ENCODE measurements around the gene FOCAD.

FOCAD gene

GRCh38 chr9:21027295-21027694, 343.2 kb downstream of the FOCAD start:
- peak; percentile 77 for ATAC-seq
- no peak for TF ChIP-seq TCF4 (CRISPR knock-in tag; IDR thresholded peaks at IDR 0.05; ENCODE audit: borderline replicate concordance)
- no peak for TF ChIP-seq CSRNP3 (CRISPR knock-in tag; IDR thresholded peaks at IDR 0.05)
- TF ChIP-seq, protein P1, sequence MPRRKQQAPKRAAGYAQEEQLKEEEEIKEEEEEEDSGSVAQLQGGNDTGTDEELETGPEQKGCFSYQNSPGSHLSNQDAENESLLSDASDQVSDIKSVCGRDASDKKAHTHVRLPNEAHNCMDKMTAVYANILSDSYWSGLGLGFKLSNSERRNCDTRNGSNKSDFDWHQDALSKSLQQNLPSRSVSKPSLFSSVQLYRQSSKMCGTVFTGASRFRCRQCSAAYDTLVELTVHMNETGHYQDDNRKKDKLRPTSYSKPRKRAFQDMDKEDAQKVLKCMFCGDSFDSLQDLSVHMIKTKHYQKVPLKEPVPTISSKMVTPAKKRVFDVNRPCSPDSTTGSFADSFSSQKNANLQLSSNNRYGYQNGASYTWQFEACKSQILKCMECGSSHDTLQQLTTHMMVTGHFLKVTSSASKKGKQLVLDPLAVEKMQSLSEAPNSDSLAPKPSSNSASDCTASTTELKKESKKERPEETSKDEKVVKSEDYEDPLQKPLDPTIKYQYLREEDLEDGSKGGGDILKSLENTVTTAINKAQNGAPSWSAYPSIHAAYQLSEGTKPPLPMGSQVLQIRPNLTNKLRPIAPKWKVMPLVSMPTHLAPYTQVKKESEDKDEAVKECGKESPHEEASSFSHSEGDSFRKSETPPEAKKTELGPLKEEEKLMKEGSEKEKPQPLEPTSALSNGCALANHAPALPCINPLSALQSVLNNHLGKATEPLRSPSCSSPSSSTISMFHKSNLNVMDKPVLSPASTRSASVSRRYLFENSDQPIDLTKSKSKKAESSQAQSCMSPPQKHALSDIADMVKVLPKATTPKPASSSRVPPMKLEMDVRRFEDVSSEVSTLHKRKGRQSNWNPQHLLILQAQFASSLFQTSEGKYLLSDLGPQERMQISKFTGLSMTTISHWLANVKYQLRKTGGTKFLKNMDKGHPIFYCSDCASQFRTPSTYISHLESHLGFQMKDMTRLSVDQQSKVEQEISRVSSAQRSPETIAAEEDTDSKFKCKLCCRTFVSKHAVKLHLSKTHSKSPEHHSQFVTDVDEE (CRISPR knock-in tag; IDR thresholded peaks at IDR 0.05): no peak
- TF ChIP-seq TOX (CRISPR knock-in tag; IDR thresholded peaks at IDR 0.05; ENCODE audit: borderline replicate concordance): no peak
- no peak for TF ChIP-seq ARNTL (CRISPR knock-in tag; IDR thresholded peaks at IDR 0.05; ENCODE audit: borderline replicate concordance, low read depth)
- no peak for TF ChIP-seq CSDC2 (CRISPR knock-in tag; IDR thresholded peaks at IDR 0.05)
- no peak for TF ChIP-seq PATZ1 (CRISPR knock-in tag; IDR thresholded peaks at IDR 0.05; ENCODE audit: borderline replicate concordance)
- no peak for TF ChIP-seq ZNF565 (CRISPR knock-in tag; conservative IDR thresholded peaks at IDR 0.05; ENCODE audit: low read depth)
- TF ChIP-seq ZFP3 (CRISPR knock-in tag; IDR thresholded peaks at IDR 0.05): no peak
- TF ChIP-seq RARB (CRISPR knock-in tag; IDR thresholded peaks at IDR 0.05): no peak
- no peak for TF ChIP-seq POU6F1 (CRISPR knock-in tag; IDR thresholded peaks at IDR 0.05; ENCODE audit: borderline replicate concordance, low read depth)
- TF ChIP-seq ISL1 (CRISPR knock-in tag; IDR thresholded peaks at IDR 0.05): no peak
- no peak for TF ChIP-seq ZFP30 (CRISPR knock-in tag; IDR thresholded peaks at IDR 0.05)
- TF ChIP-seq PPARA (CRISPR knock-in tag; IDR thresholded peaks at IDR 0.05; ENCODE audit: borderline replicate concordance): no peak

- no peak for ATAC-seq
- TF ChIP-seq CSDC2 (CRISPR knock-in tag; IDR thresholded peaks at IDR 0.05) (no peak), TCF4 (CRISPR knock-in tag; IDR thresholded peaks at IDR 0.05; ENCODE audit: borderline replicate concordance) (no peak), CSRNP3 (CRISPR knock-in tag; IDR thresholded peaks at IDR 0.05) (no peak), CREB5 (CRISPR knock-in tag; IDR thresholded peaks at IDR 0.05; ENCODE audit: low read depth) (no peak), ARNTL (CRISPR knock-in tag; IDR thresholded peaks at IDR 0.05; ENCODE audit: borderline replicate concordance, low read depth) (no peak), ZNF565 (CRISPR knock-in tag; conservative IDR thresholded peaks at IDR 0.05; ENCODE audit: low read depth) (no peak), ZNF70 (CRISPR knock-in tag; IDR thresholded peaks at IDR 0.05) (no peak), SNAI2 (CRISPR knock-in tag; IDR thresholded peaks at IDR 0.05) (no peak)
These were observed 344.4 kb downstream of the FOCAD start for GRCh38 chr9:21028466-21028865.

DNA sequence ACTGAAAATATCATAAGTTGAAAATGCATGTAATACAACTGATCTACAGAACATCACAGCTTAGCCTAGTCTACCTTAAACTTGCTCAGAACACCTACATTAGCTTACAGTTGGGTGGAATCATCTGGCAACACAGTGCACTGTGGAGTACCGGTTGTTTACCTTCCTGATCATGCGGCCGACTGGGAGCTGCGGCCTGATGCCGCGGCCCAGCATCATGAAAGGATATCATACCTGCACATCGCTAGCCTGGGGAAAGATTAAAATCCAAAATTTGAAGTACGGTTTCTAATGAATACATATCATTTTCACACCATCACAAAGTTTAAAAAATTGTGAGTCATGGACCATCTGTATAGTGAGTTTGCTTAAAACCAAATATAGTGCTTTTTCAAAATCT, 345.6 kb downstream of the FOCAD start:
- no peak for TF ChIP-seq ISL1 (CRISPR knock-in tag; IDR thresholded peaks at IDR 0.05)
- TF ChIP-seq PPARA (CRISPR knock-in tag; IDR thresholded peaks at IDR 0.05; ENCODE audit: borderline replicate concordance): no peak
- no peak for TF ChIP-seq CSDC2 (CRISPR knock-in tag; IDR thresholded peaks at IDR 0.05)
- TF ChIP-seq ZFP30 (CRISPR knock-in tag; IDR thresholded peaks at IDR 0.05): no peak
- TF ChIP-seq, protein P1 (CRISPR knock-in tag; IDR thresholded peaks at IDR 0.05): no peak
- no peak for TF ChIP-seq GLIS3 (CRISPR knock-in tag; IDR thresholded peaks at IDR 0.05)
- TF ChIP-seq CREB5 (CRISPR knock-in tag; IDR thresholded peaks at IDR 0.05; ENCODE audit: low read depth): no peak
- no peak for ATAC-seq

Measured in SK-N-SH treated with all-trans-retinoic acid at 6 μM for 48 hours (cell line).